Liver (tissue), 9 donors: ENCODE measurements around the gene PITRM1. TPM values are rescaled to one million over a fixed set of nuclear protein-coding genes. Genes with fewer than 3 reads are reported as not detected.

ENCODE experiments used
- DNase-seq: peaks from one replicate; pipeline ENCODE4 v3.0.0-alpha.2; 2017; ENCODE audit warnings: low spot score
- H3K27ac ChIP-seq, 2 donors: one replicate each; pipeline ENCODE4 v1.7.0; 2013; ENCODE audit warnings: inconsistent platforms in 2 of 2, low read length in 2 of 2, control low read depth in 1 of 2, low read depth in 1 of 2, mild to moderate bottlenecking in 1 of 2
- H3K27me3 ChIP-seq, 4 donors: one replicate each; pipeline versions ENCODE4 v1.6.1 to v1.7.0; 2013; ENCODE audit warnings: low read length in 3 of 4, inconsistent platforms in 1 of 4, mild to moderate bottlenecking in 1 of 4, moderate library complexity in 1 of 4; ENCODE audit not compliant: control insufficient read depth in 4 of 4, insufficient read depth in 4 of 4
- H3K36me3 ChIP-seq, 4 donors: one replicate each; pipeline versions ENCODE4 v1.6.1 to v1.7.0; 2013; ENCODE audit warnings: low read length in 3 of 4, mild to moderate bottlenecking in 3 of 4, low read depth in 1 of 4, moderate library complexity in 1 of 4; ENCODE audit not compliant: control insufficient read depth in 4 of 4, insufficient read depth in 3 of 4
- H3K4me1 ChIP-seq, 4 donors: one replicate each; pipeline versions ENCODE4 v1.6.1 to v1.7.0; 2013; ENCODE audit warnings: low read length in 3 of 4, mild to moderate bottlenecking in 3 of 4, moderate library complexity in 1 of 4; ENCODE audit not compliant: control insufficient read depth in 4 of 4, insufficient read depth in 4 of 4
- H3K4me3 ChIP-seq, 3 donors: one replicate each; pipeline versions ENCODE4 v1.6.1 to v1.7.0; 2013; ENCODE audit warnings: low read length in 3 of 3, control low read depth in 1 of 3, low read depth in 1 of 3, mild to moderate bottlenecking in 1 of 3
- H3K9ac ChIP-seq, 2 donors: one replicate each; pipeline ENCODE4 v1.7.0; 2013; ENCODE audit warnings: low read length in 2 of 2, mild to moderate bottlenecking in 2 of 2, moderate library complexity in 2 of 2, control low read depth in 1 of 2, low read depth in 1 of 2
- H3K9me3 ChIP-seq, 4 donors: one replicate each; pipeline versions ENCODE4 v1.6.1 to v1.7.0; 2013; ENCODE audit warnings: low read length in 3 of 4; ENCODE audit not compliant: control insufficient read depth in 4 of 4
- CTCF ChIP-seq: fragments of 150-350 bp; IDR thresholded peaks from 2 replicates; pipeline ENCODE4 v1.5.1; 2017; ENCODE audit warnings: improper control_type of control experiment, low read depth, low read length; ENCODE audit not compliant: missing input control
- EGR1 ChIP-seq, 2 donors: IDR thresholded peaks; 2 replicates each; pipeline ENCODE4 v1.6.1; 2016 to 2018; ENCODE audit warnings: antibody characterized with exemption in 2 of 2, low read depth in 2 of 2
- FOXA1 ChIP-seq: IDR thresholded peaks from 2 replicates; pipeline ENCODE4 v1.6.1; 2016; ENCODE audit warnings: antibody characterized with exemption
- GABPA ChIP-seq, 2 donors: IDR thresholded peaks in 1 of 2; conservative IDR thresholded peaks in 1 of 2; 2 replicates each; pipeline ENCODE4 v1.6.1; 2016; ENCODE audit warnings: antibody characterized with exemption in 2 of 2, mild to moderate bottlenecking in 1 of 2, moderate library complexity in 1 of 2
- HNF4A ChIP-seq, 2 donors: conservative IDR thresholded peaks; 2 replicates each; pipeline ENCODE4 v1.6.1; 2016; ENCODE audit warnings: antibody characterized with exemption in 2 of 2, mild to moderate bottlenecking in 2 of 2
- HNF4G ChIP-seq: IDR thresholded peaks from 2 replicates; pipeline ENCODE4 v1.6.1; 2016; ENCODE audit warnings: antibody characterized with exemption
- JUND ChIP-seq, 2 donors: IDR thresholded peaks; 2 replicates each; pipeline ENCODE4 v1.6.1; 2016; ENCODE audit warnings: antibody characterized with exemption in 2 of 2
- NR2F2 ChIP-seq: IDR thresholded peaks from 2 replicates; pipeline ENCODE4 v1.6.1; 2016; ENCODE audit warnings: antibody characterized with exemption
- RAD21 ChIP-seq, 2 donors: IDR thresholded peaks; 2 replicates each; pipeline ENCODE4 v1.6.1; 2016; ENCODE audit warnings: antibody characterized with exemption in 2 of 2, mild to moderate bottlenecking in 2 of 2
- RXRA ChIP-seq, 2 donors: IDR thresholded peaks; 2 replicates each; pipeline ENCODE4 v1.6.1; 2017 to 2018; ENCODE audit warnings: antibody characterized with exemption in 2 of 2, mild to moderate bottlenecking in 1 of 2
- SP1 ChIP-seq: IDR thresholded peaks from 2 replicates; pipeline ENCODE4 v1.6.1; 2018; ENCODE audit warnings: antibody characterized with exemption, mild to moderate bottlenecking
- TAF1 ChIP-seq: conservative IDR thresholded peaks from 2 replicates; pipeline ENCODE4 v1.6.1; 2016; ENCODE audit warnings: antibody characterized with exemption, mild to moderate bottlenecking
- YY1 ChIP-seq: IDR thresholded peaks from 2 replicates; pipeline ENCODE4 v1.6.1; 2016; ENCODE audit warnings: antibody characterized with exemption, mild to moderate bottlenecking
- ZBTB33 ChIP-seq: IDR thresholded peaks from 2 replicates; pipeline ENCODE4 v1.6.1; 2016; ENCODE audit warnings: antibody characterized with exemption
- WGBS: extraction: QIAGEN DNeasy Blood & Tissue Kit; methylation state at CpG from one replicate; pipeline ENCODE4 v1.1.7; 2013; 5-methylcytosine and 5-hydroxymethylcytosine counted together
- polyA plus RNA-seq, 2 donors: library from polyadenylated mRNA; stranded (reverse) in 1 of 2; unstranded in 1 of 2; fragments of 200-250 nt in 1 of 2; fragments of >200 nt in 1 of 2; fragmentation: Nextera tagmentation in 1 of 2; extraction: Ambion mirVana in 1 of 2; gene quantifications; one replicate each; pipeline versions ENCODE4 v1.2.1 to v1.2.3, GENCODE V29; 2013 to 2015
- total RNA-seq, 2 donors: library from RNA; depleted of rRNA; stranded (reverse); fragments of >200 nt; gene quantifications; one replicate each; pipeline ENCODE4 v1.2.3, GENCODE V29; 2014
- TF ChIP-seq, protein P1 (sequence below): IDR thresholded peaks from 2 replicates; pipeline ENCODE4 v1.6.1; 2016; ENCODE audit warnings: antibody characterized with exemption
- donor health status: healthy.
- donor health status: healthy.
- donor health status: healthy.
- donor health status: healthy.
- donor health status: healthy.

Gene PITRM1
- total and polyA plus RNA-seq, 4 donors, result 21.1 to 43.1 (median 27.7) TPM

- H3K4me3 ChIP-seq, result no peak overlapping the region
- no peak overlapping the region for H3K27ac ChIP-seq
- H3K9ac ChIP-seq, result no peak overlapping the region
- peaks cover 0 to 1% (median 0%) of the 10 kb centered on the region in 4 donors for H3K9me3 ChIP-seq
- H3K4me1 ChIP-seq, result no peaks in the 10 kb centered on the region
- no peak for DNase-seq
- H3K36me3 ChIP-seq, result peaks cover 0 to 9% (median 2%) of the 10 kb centered on the region in 4 donors
- H3K27me3 ChIP-seq, result no peaks in the 10 kb centered on the region
- TF ChIP-seq YY1, result no peak
- TF ChIP-seq EGR1 (IDR thresholded peaks at IDR 0.05; ENCODE audit: low read depth in 2 of 2), result no peak
- TF ChIP-seq FOXA1, result no peak
- 93% methylated on average over 10 of the region's 10 CpGs for whole genome bisulfite sequencing
Observed at GRCh38 chr10:3127921-3128320, 44.7 kb downstream of the PITRM1 start.

- H3K27me3 ChIP-seq, result no peaks in the 10 kb centered on the region
- peaks cover 0 to 1% (median 0%) of the 10 kb centered on the region in 4 donors for H3K9me3 ChIP-seq
- TF ChIP-seq JUND (IDR thresholded peaks at IDR 0.05), result no peak
- no peak for TF ChIP-seq YY1
- no peak for TF ChIP-seq HNF4A (conservative IDR thresholded peaks at IDR 0.05)
- no peak for TF ChIP-seq HNF4G
- TF ChIP-seq RXRA (IDR thresholded peaks at IDR 0.05), result no peak
- TF ChIP-seq RAD21 (IDR thresholded peaks at IDR 0.05), result no peak
- no peak for TF ChIP-seq ZBTB33
- no peak for TF ChIP-seq NR2F2
- TF ChIP-seq GABPA (IDR thresholded peaks at IDR 0.05 in 1 of 2, conservative IDR thresholded peaks at IDR 0.05 in 1 of 2), result no peak
- TF ChIP-seq, protein P1, sequence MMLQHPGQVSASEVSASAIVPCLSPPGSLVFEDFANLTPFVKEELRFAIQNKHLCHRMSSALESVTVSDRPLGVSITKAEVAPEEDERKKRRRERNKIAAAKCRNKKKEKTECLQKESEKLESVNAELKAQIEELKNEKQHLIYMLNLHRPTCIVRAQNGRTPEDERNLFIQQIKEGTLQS, result no peak
- TF ChIP-seq SP1, result no peak
- no peak for TF ChIP-seq FOXA1
- TF ChIP-seq CTCF, result no peak
- no peak for TF ChIP-seq TAF1
- H3K9ac ChIP-seq, result no peak overlapping the region
- H3K4me3 ChIP-seq, result no peak overlapping the region
- H3K36me3 ChIP-seq, result no peaks in the 10 kb centered on the region
- no peaks in the 10 kb centered on the region for H3K4me1 ChIP-seq
- no peak for DNase-seq
- WGBS, result 83% methylated on average over 25 of the region's 25 CpGs
- no peak overlapping the region for H3K27ac ChIP-seq
Observed at GRCh38 chr10:3126741-3127346, 45.7 kb downstream of the PITRM1 start.

DNA sequence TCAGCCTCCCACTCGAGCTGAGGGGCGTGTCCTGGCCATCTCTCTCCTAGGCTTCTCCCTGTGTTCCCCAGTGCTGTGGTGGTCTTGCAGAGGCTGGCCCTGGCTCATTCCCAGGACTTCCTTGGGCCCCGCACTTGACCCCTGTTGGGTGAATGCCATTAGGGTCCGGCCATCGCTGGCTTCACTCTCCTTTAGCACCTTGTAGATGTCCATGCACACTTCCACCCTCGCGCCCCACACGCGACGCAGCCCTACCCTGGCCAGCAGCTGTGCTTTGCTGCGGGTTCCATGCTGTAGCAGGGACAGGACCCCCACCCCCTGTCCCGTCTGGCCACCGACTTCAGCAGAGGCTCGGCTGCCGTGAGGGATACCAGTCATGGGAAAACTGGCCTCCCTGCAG is 46.3 kb downstream of the PITRM1 start:
- no peak for DNase-seq
- Histone ChIP-seq H3K9me3 (peaks cover 0 to 1% (median 0%) of the 10 kb centered on the region in 4 donors), H3K4me1 (no peaks in the 10 kb centered on the region), H3K9ac (no peak overlapping the region), H3K4me3 (no peak overlapping the region), H3K27ac (no peak overlapping the region), H3K36me3 (no peaks in the 10 kb centered on the region), H3K27me3 (no peaks in the 10 kb centered on the region)
- TF ChIP-seq JUND (IDR thresholded peaks at IDR 0.05) (no peak), RXRA (IDR thresholded peaks at IDR 0.05) (no peak), GABPA (IDR thresholded peaks at IDR 0.05 in 1 of 2, conservative IDR thresholded peaks at IDR 0.05 in 1 of 2) (no peak), TAF1 (no peak), NR2F2 (no peak)
- 90% methylated on average over 15 of the region's 15 CpGs for WGBS
